HepG2 (cell line): ENCODE results near the gene DCDC2C.

Experiments
- ASH2L ChIP-seq: fragments of 300-600, 200-600 bp; sonication (generic); IDR thresholded peaks from 2 replicates; pipeline ENCODE4 v1.7.0; 2017; ENCODE audit warnings: low read depth, mild to moderate bottlenecking, moderate library complexity, mixed read lengths, low read length; ENCODE audit not compliant: insufficient read length
- JUN ChIP-seq: sonication (generic); formaldehyde crosslinking; IDR thresholded peaks from 2 replicates; pipeline ENCODE4 v1.4.0; 2020; ENCODE audit warnings: mild to moderate bottlenecking, missing genetic modification reagents
- MYC ChIP-seq: sonication (generic); formaldehyde crosslinking; IDR thresholded peaks from 2 replicates; pipeline ENCODE4 v1.9.0; 2021; ENCODE audit warnings: missing genetic modification reagents, borderline replicate concordance
- POLR2AphosphoS5 ChIP-seq: IDR thresholded peaks from 2 replicates; pipeline ENCODE4 v1.6.1; 2012; ENCODE audit warnings: low read depth, low read length
- SRSF4 ChIP-seq: fragments of 200-400 bp; formaldehyde crosslinking; IDR thresholded peaks from one replicate; pipeline ENCODE4 v1.6.1; 2018; ENCODE audit warnings: mild to moderate bottlenecking, low read depth, low read length, moderate library complexity; ENCODE audit not compliant: poor library complexity, severe bottlenecking
- ZSCAN9 ChIP-seq: IDR thresholded peaks from 2 replicates; pipeline ENCODE4 v1.6.1; 2016; ENCODE audit warnings: borderline replicate concordance
- TF ChIP-seq, protein P1 (sequence below): sonication (generic); formaldehyde crosslinking; IDR thresholded peaks from 2 replicates; pipeline ENCODE4 v1.5.0; 2020; ENCODE audit warnings: mild to moderate bottlenecking, missing genetic modification reagents, moderate library complexity
- TF ChIP-seq, protein P2 (sequence below): sonication (generic); formaldehyde crosslinking; IDR thresholded peaks from 2 replicates; pipeline ENCODE4 v1.8.1; 2023; ENCODE audit warnings: mild to moderate bottlenecking, missing genetic modification reagents, borderline replicate concordance

DNA sequence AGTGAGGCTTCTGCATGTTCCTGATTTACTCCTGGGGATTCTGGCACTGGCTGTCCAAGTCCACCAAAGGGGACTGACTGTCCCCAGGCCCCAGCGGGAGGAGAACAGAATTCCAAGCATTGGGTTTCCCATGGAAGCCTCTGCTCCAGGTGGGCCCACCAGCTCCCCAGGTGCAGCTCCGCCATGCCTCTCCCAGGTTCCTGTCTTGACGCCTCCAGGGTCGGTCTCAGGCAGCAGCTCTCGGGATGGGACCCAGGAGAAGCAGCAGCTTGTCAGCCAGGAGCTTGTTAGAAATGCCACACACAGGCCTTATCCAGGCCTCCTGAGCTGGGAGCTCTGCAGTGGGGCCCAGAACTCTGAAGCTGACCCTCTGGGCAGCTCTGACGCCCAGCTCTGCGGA, 47.9 kb downstream of the DCDC2C start:
- TF ChIP-seq JUN (CRISPR knock-in tag) (no peak), ZSCAN9 (no peak), SRSF4 (no peak), MYC (CRISPR knock-in tag) (no peak), ASH2L (no peak), POLR2AphosphoS5 (no peak)
- TF ChIP-seq, protein P1, sequence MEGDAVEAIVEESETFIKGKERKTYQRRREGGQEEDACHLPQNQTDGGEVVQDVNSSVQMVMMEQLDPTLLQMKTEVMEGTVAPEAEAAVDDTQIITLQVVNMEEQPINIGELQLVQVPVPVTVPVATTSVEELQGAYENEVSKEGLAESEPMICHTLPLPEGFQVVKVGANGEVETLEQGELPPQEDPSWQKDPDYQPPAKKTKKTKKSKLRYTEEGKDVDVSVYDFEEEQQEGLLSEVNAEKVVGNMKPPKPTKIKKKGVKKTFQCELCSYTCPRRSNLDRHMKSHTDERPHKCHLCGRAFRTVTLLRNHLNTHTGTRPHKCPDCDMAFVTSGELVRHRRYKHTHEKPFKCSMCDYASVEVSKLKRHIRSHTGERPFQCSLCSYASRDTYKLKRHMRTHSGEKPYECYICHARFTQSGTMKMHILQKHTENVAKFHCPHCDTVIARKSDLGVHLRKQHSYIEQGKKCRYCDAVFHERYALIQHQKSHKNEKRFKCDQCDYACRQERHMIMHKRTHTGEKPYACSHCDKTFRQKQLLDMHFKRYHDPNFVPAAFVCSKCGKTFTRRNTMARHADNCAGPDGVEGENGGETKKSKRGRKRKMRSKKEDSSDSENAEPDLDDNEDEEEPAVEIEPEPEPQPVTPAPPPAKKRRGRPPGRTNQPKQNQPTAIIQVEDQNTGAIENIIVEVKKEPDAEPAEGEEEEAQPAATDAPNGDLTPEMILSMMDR = no peak
- TF ChIP-seq, protein P2, sequence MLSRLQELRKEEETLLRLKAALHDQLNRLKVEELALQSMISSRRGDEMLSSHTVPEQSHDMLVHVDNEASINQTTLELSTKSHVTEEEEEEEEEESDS = no peak
